ENCODE data around the gene CRCP.

- TF ChIP-seq POLR2A (IDR thresholded peaks at IDR 0.05) = no peak
- TF ChIP-seq, protein P1, sequence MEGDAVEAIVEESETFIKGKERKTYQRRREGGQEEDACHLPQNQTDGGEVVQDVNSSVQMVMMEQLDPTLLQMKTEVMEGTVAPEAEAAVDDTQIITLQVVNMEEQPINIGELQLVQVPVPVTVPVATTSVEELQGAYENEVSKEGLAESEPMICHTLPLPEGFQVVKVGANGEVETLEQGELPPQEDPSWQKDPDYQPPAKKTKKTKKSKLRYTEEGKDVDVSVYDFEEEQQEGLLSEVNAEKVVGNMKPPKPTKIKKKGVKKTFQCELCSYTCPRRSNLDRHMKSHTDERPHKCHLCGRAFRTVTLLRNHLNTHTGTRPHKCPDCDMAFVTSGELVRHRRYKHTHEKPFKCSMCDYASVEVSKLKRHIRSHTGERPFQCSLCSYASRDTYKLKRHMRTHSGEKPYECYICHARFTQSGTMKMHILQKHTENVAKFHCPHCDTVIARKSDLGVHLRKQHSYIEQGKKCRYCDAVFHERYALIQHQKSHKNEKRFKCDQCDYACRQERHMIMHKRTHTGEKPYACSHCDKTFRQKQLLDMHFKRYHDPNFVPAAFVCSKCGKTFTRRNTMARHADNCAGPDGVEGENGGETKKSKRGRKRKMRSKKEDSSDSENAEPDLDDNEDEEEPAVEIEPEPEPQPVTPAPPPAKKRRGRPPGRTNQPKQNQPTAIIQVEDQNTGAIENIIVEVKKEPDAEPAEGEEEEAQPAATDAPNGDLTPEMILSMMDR (IDR thresholded peaks at IDR 0.05) = no peak
Observed at GRCh38 chr7:66162622-66163021, 48.0 kb downstream of the CRCP start.
